AG09319 (cell line): ENCODE measurements around the gene UBE2D2.
A peak's percentile ranks its signal among the peaks of the same experiment; 100 is the strongest.

Experiments used
- DNase-seq: peaks from one replicate; pipeline ENCODE4 v3.0.0-alpha.2; 2010; ENCODE audit warnings: low read depth; ENCODE audit errors: extremely low read depth
- CTCF ChIP-seq: IDR thresholded peaks from 2 replicates; pipeline ENCODE4 v1.5.1; 2011; ENCODE audit warnings: low read depth, mild to moderate bottlenecking, inconsistent platforms, low read length, moderate library complexity

The UBE2D2 gene

GRCh38 chr5:139646912-139647505 is 85.9 kb downstream of the UBE2D2 start:
- TF ChIP-seq CTCF = no peak
- no peak for DNase-seq

DNA sequence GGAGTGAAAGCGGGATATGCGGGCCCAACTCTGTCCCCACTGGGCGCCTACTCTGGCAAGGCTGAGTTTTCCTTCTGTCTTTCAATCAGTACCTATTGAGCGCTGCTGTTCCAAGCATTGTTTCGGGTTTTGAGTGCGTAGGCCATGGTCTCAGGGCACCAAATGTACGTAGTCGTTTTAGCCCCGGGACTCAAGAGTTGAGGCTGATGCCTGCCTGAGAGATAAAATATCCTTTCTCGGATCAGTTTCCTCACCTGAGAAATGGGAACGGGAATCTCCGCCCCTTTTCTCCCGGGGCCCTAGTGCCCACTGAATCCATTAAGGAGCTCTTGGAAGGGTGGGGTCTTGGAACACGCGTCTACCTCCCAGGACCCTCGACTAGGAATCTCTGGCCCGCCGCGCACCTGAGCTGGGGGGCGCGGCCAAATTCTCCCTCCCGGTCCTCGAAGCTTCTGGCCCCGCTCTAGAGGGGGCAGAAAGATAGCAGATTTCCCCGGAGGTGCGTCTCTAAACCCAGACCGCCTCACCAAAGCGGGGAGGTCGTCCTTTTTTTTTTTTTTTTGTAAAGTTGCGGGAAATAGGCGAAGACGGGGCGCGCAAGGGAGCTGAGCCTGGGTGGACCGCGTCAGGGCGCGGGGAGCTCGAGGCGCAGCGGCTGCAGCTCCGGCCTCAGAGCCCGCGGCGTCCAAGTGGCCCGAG is 86.5 kb downstream of the UBE2D2 start:
- TF ChIP-seq CTCF = no peak
- DNase-seq = no peak

DNA sequence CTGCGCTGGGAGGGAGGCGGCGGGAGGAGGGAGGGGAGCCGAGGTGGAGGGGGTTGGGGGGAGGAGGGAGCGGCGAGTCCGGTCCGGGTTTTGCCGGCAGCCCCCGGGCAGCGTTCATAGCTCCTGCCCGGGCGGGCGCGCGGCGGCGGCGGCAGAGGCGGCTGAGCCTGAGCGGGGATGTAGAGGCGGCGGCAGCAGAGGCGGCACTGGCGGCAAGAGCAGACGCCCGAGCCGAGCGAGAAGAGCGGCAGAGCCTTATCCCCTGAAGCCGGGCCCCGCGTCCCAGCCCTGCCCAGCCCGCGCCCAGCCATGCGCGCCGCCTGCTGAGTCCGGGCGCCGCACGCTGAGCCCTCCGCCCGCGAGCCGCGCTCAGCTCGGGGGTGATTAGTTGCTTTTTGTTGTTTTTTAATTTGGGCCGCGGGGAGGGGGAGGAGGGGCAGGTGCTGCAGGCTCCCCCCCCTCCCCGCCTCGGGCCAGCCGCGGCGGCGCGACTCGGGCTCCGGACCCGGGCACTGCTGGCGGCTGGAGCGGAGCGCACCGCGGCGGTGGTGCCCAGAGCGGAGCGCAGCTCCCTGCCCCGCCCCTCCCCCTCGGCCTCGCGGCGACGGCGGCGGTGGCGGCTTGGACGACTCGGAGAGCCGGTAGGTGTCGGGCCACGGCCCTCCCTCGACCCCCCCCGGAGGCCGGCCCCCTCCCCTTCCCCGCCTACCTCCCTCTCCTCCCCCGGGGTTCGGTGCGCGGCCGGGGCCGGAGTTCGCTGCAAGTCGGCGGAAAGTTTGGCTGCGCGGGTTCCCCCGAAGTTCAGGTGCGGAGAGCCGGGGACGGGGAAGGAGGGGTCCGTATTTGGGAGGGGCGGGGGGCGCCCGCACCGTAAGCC is 87.3 kb downstream of the UBE2D2 start, which contains the start of gene CXXC5:
Gene CXXC5, plus strand, starts transcription at position 145 of the 877 bp plus-strand sequence. CDS start 32,175 bp downstream, outside the sequence.
- peak; percentile 77 for DNase-seq
- no peak for TF ChIP-seq CTCF

DNA sequence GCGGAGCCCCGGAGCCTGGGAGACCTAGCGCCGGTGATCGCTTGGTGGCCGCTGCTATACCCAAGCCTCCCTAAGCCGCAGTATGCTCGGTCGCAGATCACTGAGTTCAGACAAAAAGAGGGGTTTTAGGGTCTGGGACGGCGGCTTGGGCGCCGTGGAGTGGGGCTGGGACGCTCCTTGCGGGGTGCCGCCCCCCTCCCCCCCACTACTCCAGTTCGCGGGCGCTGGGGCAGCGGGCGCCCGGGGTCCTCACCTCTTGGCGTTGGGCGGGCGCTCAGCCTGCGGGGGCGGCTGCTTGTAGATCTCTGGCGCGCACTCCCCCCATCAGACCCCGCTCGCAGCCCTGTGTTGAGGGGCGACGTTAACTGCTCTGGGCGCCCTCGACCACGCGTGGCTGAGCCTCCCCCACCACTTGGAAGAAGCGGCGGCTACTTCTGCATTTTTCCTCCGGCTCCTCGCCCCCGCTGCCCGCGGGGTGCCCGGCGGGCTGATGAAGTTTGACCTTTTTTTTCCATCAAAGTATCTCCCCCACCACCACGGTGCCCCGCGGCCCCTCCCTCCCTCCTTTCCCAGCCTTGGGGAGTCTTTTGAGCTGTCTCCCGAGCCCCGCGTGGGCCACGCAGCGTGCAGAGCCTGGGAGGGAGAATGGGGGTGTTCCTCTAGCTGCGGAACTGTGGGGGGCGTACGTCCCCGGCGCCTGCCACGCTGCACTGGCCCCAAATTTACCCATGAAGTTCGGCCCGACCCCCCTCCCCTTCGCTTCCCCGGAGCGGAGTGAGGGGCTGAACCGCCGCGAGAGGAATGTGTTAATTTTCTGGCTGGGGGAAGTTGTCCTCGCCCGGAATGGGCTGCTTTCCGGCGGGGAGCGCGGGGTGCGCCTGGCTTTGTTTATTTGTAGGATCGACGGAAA is 88.2 kb downstream of the UBE2D2 start:
- TF ChIP-seq CTCF = no peak; the same call in 1 of the 2 replicates
- DNase-seq = no peak

GRCh38 chr5:139650031-139650688 is 89.0 kb downstream of the UBE2D2 start:
- TF ChIP-seq CTCF = peak; percentile 35
- DNase-seq = no peak

GRCh38 chr5:139650689-139651042 is 89.5 kb downstream of the UBE2D2 start:
- no peak for DNase-seq
- no peak for TF ChIP-seq CTCF
